Ovary (tissue), 10 donors: ENCODE measurements around the gene TUT7. TPM values are rescaled to one million over a fixed set of nuclear protein-coding genes. Genes with fewer than 3 reads are reported as not detected.
"Not testable (repeated sequence)": the region's sequence is repeated elsewhere in the genome, so short reads cannot be mapped to it uniquely, and the experiment has no call there.

Experiments used
- DNase-seq, 5 donors: peaks; one replicate each; pipeline ENCODE4 v3.0.0-alpha.2; 2019 to 2020
- H3K27ac ChIP-seq, 2 donors: fragments of 200-600 bp; one replicate each; pipeline versions ENCODE4 v1.5.1 to v1.8.0; 2019 to 2022
- H3K27me3 ChIP-seq: fragments of 200-600 bp; one replicate; pipeline ENCODE4 v1.8.0; 2022
- H3K36me3 ChIP-seq: fragments of 200-600 bp; sonication (generic); one replicate; pipeline ENCODE4 v1.5.1; 2019
- H3K4me1 ChIP-seq: one replicate; pipeline ENCODE4 v1.8.1; 2013; ENCODE audit warnings: mild to moderate bottlenecking, moderate library complexity; ENCODE audit not compliant: insufficient read depth
- H3K4me3 ChIP-seq: fragments of 200-600 bp; sonication (generic); one replicate; pipeline ENCODE4 v1.5.1; 2017
- H3K9me3 ChIP-seq, 2 donors: fragments of 200-600 bp in 1 of 2; sonication (generic) in 1 of 2; one replicate each; pipeline versions ENCODE4 v1.5.1 to v1.8.1; 2013 to 2019; ENCODE audit warnings: mild to moderate bottlenecking in 1 of 2, moderate library complexity in 1 of 2
- EP300 ChIP-seq: sonication (generic); formaldehyde crosslinking; IDR thresholded peaks from one replicate; pipeline ENCODE4 v1.6.1; 2017; ENCODE audit warnings: antibody characterized with exemption
- POLR2A ChIP-seq: fragments of 450-650 bp; IDR thresholded peaks from one replicate; pipeline ENCODE4 v1.6.1; 2017; ENCODE audit warnings: antibody characterized with exemption, mild to moderate bottlenecking, moderate library complexity
- WGBS, 3 donors: extraction: QIAGEN DNeasy Blood & Tissue Kit in 1 of 3; methylation state at CpG; one replicate each; pipeline versions ENCODE4 v1.1.5 to v1.1.7; 2013 to 2017; 5-methylcytosine and 5-hydroxymethylcytosine counted together
- intact Hi-C, 4 donors: fragments of 100-400 bp; cut with DNase I; formaldehyde crosslinking; loops; one replicate each; pipeline versions ENCODE4 v1.11.0 to v1.15.1; 2022 to 2023
- long read RNA-seq, 3 donors: library from polyadenylated mRNA in 2 of 3; unstranded in 2 of 3; transcript quantifications; one replicate each; pipeline ENCODE4 v2.0.0 and lab custom pipeline, GENCODE V29; 2021 to 2026
- polyA plus RNA-seq, 2 donors: library from polyadenylated mRNA; stranded (reverse); fragments of 200-250 nt in 1 of 2; fragments of 350-450 nt in 1 of 2; fragmentation: Illumina TruSeq in 1 of 2; extraction: RNeasy Lipid Tissue Mini Kit (QIAGEN cat#74804) in 1 of 2; gene quantifications; one replicate each; pipeline ENCODE4 v1.2.3, GENCODE V29; 2013 to 2014
- total RNA-seq, 7 donors: library from RNA; depleted of rRNA in 2 of 7; stranded (reverse); fragments of >200 nt in 2 of 7; fragmentation: NEBNext Ultra II Directional in 3 of 7; extraction: Animal tissue kit (Norgen Biotek cat#: 25700) in 3 of 7; gene quantifications; one replicate each; pipeline versions ENCODE4 v1.1.0 to v1.2.4, GENCODE V29; 2016 to 2023
- TF ChIP-seq, protein P1 (sequence below), 3 donors: fragments of 450-650 bp in 2 of 3; fragments of 200-600 bp in 1 of 3; IDR thresholded peaks; one replicate each; pipeline versions ENCODE4 v1.5.1 to v1.8.0; 2016 to 2022; ENCODE audit warnings: antibody characterized with exemption in 3 of 3, mild to moderate bottlenecking in 1 of 3
- donor health status: DM: no; HTN: no; CAD: no; lungs with moderate emphysema.
- donor health status: DM: no; HTN: no; CAD: no.
- donor health status: Bipolar disorder and iron deficiency.
- donor health status: DM: yes; HTN: yes; CAD: no.
- donor health status: DM: no; HTN: no; CAD: no.
- donor health status: DM: yes; HTN: yes; CAD: no.

The TUT7 gene, protein sequence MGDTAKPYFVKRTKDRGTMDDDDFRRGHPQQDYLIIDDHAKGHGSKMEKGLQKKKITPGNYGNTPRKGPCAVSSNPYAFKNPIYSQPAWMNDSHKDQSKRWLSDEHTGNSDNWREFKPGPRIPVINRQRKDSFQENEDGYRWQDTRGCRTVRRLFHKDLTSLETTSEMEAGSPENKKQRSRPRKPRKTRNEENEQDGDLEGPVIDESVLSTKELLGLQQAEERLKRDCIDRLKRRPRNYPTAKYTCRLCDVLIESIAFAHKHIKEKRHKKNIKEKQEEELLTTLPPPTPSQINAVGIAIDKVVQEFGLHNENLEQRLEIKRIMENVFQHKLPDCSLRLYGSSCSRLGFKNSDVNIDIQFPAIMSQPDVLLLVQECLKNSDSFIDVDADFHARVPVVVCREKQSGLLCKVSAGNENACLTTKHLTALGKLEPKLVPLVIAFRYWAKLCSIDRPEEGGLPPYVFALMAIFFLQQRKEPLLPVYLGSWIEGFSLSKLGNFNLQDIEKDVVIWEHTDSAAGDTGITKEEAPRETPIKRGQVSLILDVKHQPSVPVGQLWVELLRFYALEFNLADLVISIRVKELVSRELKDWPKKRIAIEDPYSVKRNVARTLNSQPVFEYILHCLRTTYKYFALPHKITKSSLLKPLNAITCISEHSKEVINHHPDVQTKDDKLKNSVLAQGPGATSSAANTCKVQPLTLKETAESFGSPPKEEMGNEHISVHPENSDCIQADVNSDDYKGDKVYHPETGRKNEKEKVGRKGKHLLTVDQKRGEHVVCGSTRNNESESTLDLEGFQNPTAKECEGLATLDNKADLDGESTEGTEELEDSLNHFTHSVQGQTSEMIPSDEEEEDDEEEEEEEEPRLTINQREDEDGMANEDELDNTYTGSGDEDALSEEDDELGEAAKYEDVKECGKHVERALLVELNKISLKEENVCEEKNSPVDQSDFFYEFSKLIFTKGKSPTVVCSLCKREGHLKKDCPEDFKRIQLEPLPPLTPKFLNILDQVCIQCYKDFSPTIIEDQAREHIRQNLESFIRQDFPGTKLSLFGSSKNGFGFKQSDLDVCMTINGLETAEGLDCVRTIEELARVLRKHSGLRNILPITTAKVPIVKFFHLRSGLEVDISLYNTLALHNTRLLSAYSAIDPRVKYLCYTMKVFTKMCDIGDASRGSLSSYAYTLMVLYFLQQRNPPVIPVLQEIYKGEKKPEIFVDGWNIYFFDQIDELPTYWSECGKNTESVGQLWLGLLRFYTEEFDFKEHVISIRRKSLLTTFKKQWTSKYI (N-terminal part only)
- total RNA-seq (10 to 100 TPM; 16.1 to 30.0 (median 18.5) TPM), polyA plus RNA-seq (10 to 100 TPM; 10.5 to 16.2 TPM)
- long read RNA-seq, donor 1, partial matches to known transcripts = 24 of 30 reads
- long read RNA-seq, donor 1, other reads (novel, unspliced or antisense) = 6 of 30 reads
- long read RNA-seq, donor 2, partial matches to known transcripts = 13 of 13 reads
- long read RNA-seq, donor 2, other reads (novel, unspliced or antisense) = 0 of 13 reads
- long read RNA-seq, donor 3, full-length matches to known transcripts = 5 of 13 reads
- long read RNA-seq, donor 3, partial matches to known transcripts = 1 of 13 reads
- long read RNA-seq, donor 3, other reads (novel, unspliced or antisense) = 7 of 13 reads

DNA sequence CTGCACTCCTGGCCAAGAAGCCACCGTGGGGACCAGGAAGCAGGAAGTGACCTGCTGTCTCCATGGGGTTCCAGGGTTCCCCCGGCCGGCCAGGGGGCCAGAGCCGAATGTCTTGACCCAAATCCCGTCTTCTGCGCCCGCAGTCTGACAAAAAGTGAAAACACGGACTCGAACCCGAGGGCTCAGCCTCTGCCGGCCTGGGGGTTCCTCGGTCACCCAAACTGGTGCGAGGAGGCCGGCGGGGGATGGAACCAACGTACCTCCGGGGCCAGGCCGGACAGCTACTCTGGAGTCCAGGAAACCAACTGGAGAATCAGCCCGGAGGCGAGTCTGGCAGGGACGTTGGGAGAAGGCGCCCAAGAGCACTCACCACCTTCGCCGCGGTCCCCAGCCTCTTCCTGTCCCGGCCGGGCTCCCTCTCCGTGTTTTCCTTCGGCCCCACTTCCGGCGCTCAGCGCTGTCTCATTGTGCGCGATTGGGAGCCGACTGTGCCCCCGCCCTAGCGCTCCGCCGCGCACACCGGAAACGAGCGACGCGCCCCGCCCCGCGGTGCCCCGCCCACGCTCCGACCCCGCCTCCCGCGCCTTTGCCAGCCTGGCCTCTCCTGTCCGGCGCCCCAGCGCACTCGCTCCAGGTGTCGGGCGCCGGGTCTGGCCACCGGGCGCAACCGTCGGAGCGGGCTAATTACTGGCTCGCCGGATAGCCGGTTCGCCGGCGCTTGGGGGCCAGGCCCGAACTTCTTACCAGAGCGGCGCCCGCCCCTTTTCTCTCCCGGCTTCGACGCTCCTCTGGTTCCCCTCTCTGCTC is at the start of gene TUT7:
TSS of gene TUT7 (minus strand) at position 400 of the 807 bp plus-strand sequence. CDS start 1,211 bp downstream, outside the sequence.
- Histone ChIP-seq H3K9me3 (no peaks in the 10 kb centered on the region), H3K36me3 (no peaks in the 10 kb centered on the region), H3K27ac (peak within 1 kb of the TSS; percentile 80 to 90), H3K27me3 (no peaks in the 10 kb centered on the region), H3K4me1 (peaks cover 12% of the 10 kb centered on the region), H3K4me3 (peak within 1 kb of the TSS; percentile 86)
- intact Hi-C loops = no loop called here
- DNase-seq = peak; percentile 94 to 99 (median 96)
- 0% methylated on average over 53 to 79 of the region's 79 CpGs for WGBS, 3 donors
- TF ChIP-seq EP300 (no peak), POLR2A (peak; percentile 77)
- TF ChIP-seq, protein P1, sequence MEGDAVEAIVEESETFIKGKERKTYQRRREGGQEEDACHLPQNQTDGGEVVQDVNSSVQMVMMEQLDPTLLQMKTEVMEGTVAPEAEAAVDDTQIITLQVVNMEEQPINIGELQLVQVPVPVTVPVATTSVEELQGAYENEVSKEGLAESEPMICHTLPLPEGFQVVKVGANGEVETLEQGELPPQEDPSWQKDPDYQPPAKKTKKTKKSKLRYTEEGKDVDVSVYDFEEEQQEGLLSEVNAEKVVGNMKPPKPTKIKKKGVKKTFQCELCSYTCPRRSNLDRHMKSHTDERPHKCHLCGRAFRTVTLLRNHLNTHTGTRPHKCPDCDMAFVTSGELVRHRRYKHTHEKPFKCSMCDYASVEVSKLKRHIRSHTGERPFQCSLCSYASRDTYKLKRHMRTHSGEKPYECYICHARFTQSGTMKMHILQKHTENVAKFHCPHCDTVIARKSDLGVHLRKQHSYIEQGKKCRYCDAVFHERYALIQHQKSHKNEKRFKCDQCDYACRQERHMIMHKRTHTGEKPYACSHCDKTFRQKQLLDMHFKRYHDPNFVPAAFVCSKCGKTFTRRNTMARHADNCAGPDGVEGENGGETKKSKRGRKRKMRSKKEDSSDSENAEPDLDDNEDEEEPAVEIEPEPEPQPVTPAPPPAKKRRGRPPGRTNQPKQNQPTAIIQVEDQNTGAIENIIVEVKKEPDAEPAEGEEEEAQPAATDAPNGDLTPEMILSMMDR (IDR thresholded peaks at IDR 0.05) = peak in 1 of 3 donors; percentile 14

DNA sequence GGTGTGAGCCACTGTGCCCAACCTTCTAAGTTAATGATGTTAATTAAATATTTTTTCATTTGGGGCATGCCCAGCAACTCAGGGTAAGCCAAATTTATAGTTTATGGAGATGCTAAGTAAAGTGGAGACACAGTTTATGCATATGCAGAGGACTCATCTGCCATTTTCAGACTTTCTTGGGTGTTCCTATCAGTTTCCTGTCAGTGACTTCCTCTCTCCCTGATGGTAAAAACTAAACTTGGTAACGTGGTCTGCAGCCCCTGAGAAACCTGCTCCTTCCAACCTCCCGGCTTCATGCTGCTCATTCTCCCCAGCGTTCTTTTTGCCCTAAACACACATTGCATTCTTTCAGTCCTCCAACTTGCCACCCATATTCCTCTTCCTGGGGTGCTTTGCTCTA is 48.4 kb upstream of the TUT7 start:
- no peak for DNase-seq
- Histone ChIP-seq H3K27me3 (no peaks in the 10 kb centered on the region), H3K36me3 (no peaks in the 10 kb centered on the region), H3K4me3 (no peak overlapping the region), H3K4me1 (no peaks in the 10 kb centered on the region), H3K27ac (no peak overlapping the region), H3K9me3 (no peaks in the 10 kb centered on the region)
- WGBS, 3 donors = 71 to 79% (median 73%) methylated on average over 3 of the region's 3 CpGs
- TF ChIP-seq EP300 = no peak
- TF ChIP-seq POLR2A = no peak
- TF ChIP-seq, protein P1 (IDR thresholded peaks at IDR 0.05) = no peak
- intact Hi-C loops = no loop called here

DNA sequence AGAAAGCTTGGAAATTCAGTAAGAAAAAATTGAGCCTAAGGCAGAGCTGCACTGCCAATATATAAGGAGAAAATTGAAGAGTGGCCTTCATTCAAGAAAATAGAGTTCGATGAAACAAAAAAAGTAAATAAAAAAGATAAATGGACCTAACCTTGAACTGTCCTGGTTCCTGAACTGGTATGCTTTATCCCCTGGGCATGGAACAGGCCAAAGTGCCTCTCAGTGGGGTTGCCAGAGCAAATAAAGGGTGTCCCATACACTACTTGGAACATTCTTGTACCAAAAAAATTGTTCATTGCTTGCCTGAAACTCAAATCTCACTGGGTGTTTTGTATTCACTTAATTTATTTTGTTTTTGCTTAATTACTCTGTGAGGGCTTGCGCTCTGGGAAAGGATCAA is 42.2 kb upstream of the TUT7 start:
- TF ChIP-seq EP300 = no peak
- TF ChIP-seq, protein P1 (IDR thresholded peaks at IDR 0.05) = no peak
- TF ChIP-seq POLR2A = no peak
- H3K27ac ChIP-seq = no peak overlapping the region
- intact Hi-C loops = no loop called here
- 29 to 61% (median 57%) methylated on average over 2 of the region's 2 CpGs for WGBS, 3 donors
- no peaks in the 10 kb centered on the region for H3K36me3 ChIP-seq
- no peak for DNase-seq
- H3K4me3 ChIP-seq = no peak overlapping the region
- H3K27me3 ChIP-seq = no peaks in the 10 kb centered on the region
- no peaks in the 10 kb centered on the region for H3K9me3 ChIP-seq
- H3K4me1 ChIP-seq = peaks cover 1% of the 10 kb centered on the region

DNA sequence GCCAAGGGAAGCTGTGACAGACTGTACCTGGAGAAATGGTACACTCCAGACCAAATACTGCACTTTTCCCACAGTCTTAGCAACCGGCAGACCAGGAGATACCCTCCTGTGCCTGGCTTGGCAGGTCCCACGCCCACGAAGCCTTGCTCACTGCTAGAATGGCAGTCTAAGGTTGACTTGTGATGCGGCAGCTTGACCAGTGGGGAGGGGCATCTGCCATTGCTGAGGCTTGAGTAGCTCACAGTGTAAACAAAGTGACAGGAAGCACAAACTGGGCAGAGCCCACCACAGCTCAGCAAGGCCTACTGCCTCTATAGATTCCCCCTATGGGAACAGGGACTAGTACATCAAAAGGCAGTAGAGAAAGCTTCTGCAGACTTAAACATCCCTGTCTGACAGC is 36.0 kb upstream of the TUT7 start:
- H3K4me3 ChIP-seq, H3K36me3 ChIP-seq, H3K27me3 ChIP-seq, intact Hi-C loops, DNase-seq, H3K27ac ChIP-seq, H3K4me1 ChIP-seq, H3K9me3 ChIP-seq: not testable (repeated sequence)
- 70 to 88% (median 83%) methylated on average over 4 of the region's 4 CpGs for WGBS, 3 donors
